A673 (cell line): ENCODE measurements around the gene OR51V1.
"Not testable (repeated sequence)": the region's sequence is repeated elsewhere in the genome, so short reads cannot be mapped to it uniquely, and the experiment has no call there.

Source experiments
- CTCF ChIP-seq: fragments of 300-800, 200-600 bp; sonication (generic); conservative IDR thresholded peaks from 2 replicates; pipeline ENCODE4 v1.5.1; 2017; ENCODE audit warnings: low read depth, mild to moderate bottlenecking, antibody characterized with exemption, low read length, moderate library complexity, mixed read lengths
- EZH2 ChIP-seq: fragments of 200-600 bp; sonication (generic); IDR thresholded peaks from 2 replicates; pipeline ENCODE4 v1.6.1; 2017; ENCODE audit warnings: borderline replicate concordance, low read depth, mild to moderate bottlenecking, mixed read lengths, antibody characterized with exemption, low read length; ENCODE audit not compliant: poor library complexity, severe bottlenecking

GRCh38 chr11:5160217-5160616 is 40.3 kb downstream of the OR51V1 start:
- not testable (repeated sequence) for TF ChIP-seq CTCF, EZH2
